Raji (cell line): ENCODE measurements around the gene AHRR.

Experiments used
- POLR2A ChIP-seq: IDR thresholded peaks from 2 replicates; pipeline ENCODE4 v1.6.1; 2011; ENCODE audit warnings: low read depth, low read length, control low read depth; ENCODE audit not compliant: insufficient read depth

AHRR gene

DNA sequence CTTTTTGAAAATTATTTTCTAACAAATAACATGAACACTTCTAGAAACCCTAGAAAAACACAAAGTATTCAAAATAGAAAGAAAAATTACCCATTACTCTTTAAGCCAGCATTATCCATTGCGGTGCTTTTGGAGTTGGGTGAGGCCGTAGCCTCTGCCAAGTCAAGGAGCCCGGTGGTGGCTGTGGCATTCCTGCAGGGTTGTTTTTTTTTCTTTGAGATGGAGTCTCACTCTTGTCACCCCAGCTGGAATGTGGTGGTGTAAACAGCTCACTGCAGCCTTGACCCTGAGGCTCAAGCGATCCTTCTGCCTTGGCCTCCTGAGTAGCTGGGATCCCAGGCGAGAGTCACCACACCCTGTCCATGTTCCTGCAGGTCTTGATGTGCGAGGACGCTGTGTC is 8.2 kb upstream of the AHRR start:
- no peak for TF ChIP-seq POLR2A

DNA sequence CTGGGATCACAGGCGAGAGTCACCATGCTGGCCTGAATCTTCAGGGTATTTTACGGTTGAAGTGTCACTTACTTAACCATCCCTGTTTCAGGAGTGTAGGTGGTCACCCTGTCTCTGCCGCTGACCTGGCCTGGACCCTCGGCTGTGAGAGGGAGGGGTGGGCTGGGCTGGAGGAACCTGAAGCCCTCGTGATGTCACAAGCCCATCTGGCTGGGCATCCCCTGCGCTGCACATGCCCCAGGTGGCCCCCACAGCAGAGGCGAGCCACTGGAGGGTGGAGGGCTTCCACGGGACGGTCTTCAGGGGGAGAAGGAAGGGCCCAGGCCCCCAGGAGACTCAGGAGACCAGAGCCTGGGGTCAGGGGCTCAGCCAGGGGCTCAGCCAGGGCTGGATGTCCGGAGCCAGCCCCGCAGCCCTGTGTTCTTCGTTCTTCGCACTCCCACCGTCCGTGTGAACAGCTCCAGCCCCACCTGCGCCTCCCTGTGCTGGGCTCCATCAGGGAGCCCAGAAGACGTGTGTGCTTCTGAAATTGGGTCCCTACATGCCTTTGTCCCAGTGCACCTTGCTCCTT is 7.6 kb upstream of the AHRR start:
- no peak for TF ChIP-seq POLR2A

DNA sequence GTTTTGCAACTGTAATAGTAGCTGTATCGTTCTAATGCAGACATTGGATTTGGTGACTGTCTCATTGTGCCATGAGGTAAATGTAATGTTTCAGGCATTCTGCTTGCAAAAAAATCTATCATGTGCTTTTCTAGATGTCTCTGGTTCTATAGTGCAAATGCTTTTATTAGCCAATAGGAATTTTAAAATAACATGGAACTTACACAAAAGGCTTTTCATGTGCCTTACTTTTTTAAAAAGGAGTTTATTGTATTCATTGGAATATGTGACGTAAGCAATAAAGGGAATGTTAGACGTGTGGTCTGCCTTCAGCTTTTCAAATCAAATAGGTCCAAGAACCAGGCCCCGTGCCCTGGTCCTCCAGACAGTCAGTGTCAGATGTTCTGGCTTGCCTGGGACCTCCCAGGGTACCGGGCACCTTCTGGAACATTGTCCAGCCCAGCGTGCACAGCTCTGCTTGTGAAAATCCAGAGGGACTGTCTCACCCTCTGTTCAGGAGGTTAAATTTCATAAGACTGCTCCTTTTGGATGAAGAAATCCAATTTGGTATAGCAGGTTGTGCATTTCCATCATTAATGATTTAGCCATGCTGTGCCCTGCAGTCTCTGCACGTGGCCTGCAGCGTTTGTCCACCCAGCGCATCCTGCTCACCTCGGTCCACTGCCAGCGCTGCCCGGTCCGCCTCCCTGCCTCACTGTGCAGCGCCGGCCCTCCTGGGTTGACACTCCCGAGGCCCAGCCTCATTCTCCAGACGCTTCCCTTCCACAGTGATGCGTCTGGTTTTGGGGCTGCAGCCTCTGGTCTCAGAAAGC is 6.6 kb upstream of the AHRR start:
- TF ChIP-seq POLR2A: no peak

DNA sequence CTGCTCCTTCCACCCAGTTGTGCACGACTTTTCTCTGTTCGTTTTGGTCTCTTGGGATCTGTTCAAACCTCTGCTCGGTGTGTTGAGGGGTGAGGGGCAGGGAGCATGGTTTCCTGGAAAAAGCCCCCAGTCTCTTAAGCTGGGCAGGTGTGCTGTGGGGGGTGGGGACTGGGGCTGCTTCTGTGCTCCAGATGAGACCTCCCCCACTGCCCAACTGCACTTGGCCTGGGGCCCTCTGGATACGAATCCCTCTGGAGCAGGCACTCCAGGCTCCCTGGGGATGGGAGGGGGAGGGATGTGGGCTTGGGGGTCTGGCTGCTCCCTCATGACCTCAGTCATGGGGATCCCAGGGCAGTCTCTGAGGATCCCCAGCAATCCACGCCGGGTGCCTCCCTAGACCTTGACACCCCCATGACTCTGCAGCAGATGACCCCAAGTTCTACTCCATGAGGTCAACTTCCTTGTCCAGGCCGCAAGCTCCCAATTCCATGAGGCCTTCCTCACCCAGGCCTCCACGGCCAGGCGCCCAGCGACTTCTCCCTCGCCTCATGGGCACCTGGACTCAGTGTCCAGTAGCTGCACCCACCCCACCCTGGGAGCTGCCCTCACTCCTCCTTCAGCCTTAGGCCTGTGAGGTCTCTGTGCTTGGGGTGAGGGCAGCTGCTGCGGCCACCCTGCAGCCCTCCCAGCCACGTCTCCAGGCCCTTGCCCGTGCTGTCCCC is 5.9 kb upstream of the AHRR start:
- no peak for TF ChIP-seq POLR2A

DNA sequence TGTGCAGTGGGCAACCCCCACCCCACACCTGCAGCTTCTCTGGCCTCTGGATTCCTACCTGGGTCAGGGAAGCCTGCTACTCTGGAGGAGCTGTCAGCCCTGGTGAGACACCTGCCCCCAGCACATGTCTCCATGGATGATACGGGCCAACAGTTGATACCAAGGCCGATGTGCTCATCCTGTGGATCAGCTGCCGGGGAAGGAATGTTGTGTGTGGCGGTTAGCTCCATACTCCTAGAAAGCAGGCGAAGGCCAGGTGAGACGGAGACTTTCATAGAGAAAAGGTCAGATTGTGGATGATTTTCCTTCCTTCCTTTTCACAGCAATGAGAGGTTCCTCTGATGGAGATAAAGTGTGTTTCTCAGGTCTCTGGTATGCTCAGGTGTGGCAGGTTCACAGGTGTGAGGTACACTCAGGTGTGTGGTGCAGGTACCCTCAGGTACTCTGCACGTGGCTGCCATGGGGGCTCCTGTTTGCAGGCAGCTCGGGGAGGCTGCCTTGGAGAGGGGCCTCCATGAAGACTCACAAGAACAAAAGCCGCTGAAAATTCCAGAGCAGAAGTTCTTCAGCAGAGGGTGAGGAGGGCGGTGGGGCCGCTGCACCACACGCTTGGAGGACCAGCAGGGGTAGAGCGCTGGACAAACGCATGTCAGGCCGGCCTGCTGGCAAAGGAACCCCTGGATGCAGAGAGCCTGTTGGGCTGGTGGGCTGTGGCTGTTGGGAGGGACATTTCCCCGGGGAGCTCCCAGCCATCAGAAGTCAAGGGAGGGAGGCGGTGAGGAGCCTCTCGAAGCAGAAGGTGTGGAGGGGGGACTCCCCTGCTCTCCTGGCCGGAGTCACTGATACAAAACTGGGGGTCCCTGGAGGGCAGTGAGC is 5.1 kb upstream of the AHRR start:
- no peak for TF ChIP-seq POLR2A

DNA sequence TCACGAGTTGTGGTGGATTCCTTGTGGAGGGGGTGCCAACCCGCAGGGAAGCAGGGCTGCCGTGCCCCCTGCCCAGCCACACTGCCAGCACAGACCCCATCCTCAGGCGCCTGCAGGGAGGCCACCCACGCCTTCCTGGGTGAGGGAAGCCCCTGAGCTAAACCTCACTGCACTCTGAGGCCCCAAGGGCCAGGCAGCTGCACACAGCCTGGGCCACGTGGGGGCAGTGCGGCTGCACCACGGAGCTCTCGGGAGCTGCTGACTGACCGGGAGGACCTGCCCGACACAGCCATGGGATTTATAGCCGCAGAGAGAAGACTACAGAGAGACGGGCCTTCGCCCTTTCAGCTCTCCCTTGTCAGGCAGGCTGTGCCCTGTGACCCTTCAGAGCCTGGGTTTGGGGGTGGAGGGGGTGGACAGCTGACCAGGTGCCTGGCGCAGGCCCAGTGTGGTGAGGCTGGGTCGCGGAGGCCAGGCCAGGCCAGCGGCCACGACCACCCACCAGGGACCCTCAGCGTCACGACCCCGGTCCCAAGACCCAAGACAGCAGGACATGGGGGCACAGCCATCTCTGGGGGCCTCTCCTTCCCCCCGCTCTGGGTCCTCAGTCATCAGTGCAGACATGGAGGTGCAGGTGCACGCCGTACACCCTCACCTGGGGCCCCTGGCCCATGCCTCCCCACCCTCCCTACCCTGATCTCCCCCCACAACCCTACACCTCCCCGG is 4.3 kb upstream of the AHRR start:
- TF ChIP-seq POLR2A: no peak

DNA sequence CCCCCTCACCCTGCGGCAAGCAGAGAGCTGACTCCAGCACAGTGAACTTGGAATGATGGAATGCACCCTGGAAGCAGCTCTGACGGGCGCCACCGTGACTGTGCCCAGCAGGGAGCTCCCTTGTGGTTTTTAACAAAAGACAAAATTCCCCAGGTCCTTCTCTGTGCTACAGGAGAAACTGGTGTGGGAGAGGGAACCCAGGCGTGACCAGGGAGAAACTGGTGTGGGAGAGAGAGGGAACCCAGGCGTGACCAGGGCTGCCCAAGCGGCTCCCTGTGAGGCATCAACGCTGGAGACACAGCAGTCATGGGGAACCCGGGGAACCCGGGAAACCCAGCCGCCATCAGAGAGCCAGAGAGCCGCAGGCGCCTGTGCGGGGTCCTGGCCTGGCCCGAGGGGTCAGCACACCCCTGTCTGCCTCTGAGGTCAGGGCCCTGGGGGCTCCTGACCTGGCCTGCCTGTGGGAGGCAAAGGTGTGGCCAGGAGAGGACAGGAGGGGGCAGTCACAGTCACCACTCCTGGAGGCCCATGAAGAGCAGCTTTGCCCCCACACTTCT is 3.1 kb upstream of the AHRR start:
- TF ChIP-seq POLR2A: no peak

DNA sequence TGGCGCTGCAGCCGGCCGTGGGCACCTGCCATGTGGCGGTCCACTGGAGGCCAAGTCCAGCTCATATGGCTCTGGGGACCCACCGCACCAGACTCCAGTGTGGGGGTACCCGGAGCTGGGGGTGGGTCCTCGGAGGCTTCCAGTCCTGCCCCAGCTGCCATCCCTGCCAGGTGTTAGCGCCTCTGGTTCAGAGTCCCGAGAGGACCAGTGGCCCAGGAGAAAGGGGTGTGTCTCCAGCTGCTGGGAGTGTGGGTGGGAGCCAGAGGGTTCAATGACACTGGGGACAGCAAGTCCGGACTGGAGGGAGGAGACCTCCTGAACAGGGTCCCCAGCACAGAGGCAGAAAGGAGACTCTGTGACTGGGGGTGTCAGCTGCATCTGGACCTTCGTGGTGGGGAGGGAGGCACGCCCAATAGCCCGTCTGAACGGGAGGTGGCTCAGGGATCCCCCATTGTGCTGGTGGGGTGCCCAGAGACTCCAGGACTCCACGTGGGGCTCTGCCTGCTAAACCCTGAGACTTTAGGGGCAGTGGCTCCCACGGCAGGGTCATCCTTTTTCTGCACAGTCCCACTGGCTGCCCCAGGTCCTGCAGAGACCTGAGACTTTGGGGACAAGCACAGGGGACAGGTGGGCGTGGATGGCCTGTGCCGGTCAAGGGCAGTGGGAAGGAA is 2.4 kb upstream of the AHRR start:
- no peak for TF ChIP-seq POLR2A

DNA sequence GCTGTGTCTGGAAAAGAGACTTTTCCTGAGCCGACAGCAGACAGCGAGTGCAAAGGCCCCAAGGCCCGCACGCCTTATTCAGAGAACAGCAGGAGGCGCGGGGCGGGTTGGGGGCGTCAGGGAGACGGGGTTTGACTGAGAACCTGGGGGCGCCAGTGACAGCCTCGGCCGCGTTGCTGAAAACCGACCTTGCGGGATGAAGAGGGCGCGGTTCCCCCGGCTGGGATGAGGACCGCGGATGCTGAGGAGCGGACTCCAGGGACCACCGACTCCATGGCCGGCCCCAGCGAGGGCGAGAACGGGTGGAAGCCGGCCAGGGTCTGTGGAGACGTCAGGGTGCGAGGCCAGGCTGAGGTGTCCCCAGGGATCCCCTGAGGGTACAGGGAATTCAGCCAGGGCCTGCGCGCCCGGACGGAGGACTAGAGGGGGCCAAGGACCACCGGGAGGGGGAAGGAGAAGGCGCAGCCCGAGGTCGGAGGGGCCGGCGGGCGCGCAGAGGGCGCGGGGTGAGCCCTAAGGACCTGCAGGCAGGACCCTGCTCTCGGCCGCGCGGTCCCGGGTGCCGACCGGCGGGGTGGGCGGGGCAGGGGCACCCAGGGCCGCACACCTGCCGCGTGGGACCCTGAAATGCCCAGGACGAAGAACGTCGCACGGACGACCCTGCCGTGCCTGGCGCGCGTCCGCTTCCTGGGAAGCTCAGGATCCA is 837 bp upstream of the AHRR start:
- no peak for TF ChIP-seq POLR2A

DNA sequence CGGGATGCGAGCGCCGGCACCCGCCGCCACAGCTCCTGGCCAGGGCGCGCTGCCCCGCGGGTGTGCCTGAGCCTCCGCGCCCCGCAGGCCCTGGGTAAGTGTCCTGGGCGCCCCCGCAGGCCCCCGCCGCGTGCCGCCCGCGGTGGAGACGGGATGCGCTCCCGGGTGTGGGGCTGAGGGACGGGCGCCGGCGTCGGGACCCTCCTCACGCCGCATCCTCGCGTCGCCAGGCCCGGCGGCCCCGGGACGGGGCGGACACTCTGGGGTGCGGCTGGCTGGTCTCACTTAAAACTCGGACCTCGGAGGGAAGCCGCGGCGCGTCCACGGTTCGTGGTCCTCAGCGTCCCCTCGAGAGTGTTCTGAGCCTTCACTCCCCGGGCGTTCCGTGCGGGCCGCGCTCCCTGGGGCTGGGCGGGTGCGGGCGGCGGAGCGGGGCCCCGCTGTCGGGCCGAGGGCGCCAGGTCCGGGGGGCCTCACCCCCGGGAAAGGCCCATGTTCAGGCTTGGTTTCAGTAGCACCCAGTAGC is 275 bp downstream of the AHRR start:
- TF ChIP-seq POLR2A: no peak

DNA sequence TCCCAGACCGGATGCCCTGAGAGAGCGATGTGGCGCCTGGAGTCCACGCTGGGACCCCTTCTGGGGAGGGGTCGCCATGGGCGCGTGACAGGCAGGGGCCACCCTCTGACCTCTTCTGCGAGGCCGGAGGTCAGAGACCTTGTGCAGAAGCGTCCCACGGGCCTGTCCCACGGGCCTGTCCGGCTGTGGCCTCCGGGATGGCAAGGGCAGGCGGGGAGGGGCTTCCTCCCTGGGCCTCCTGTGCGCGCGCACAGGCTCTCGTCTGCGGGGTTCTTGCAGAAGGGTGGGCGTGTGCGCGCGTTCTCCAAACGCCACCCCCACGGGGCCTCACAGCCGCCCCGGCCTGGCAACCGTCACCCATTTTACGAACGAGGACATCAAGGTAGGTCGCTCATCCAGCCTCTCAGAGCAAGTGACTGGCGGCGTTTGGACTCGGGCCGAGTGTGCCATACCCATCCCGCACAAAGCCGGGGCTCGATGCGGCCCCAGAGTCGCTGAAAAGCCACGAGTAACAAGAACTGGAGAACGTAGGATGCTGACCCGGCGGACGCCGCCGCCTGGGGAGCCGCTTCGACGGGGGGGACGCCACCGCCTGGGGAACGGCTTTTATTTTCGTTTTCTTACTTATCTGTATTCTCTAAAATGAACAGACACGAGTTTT is 897 bp downstream of the AHRR start:
- TF ChIP-seq POLR2A: no peak

DNA sequence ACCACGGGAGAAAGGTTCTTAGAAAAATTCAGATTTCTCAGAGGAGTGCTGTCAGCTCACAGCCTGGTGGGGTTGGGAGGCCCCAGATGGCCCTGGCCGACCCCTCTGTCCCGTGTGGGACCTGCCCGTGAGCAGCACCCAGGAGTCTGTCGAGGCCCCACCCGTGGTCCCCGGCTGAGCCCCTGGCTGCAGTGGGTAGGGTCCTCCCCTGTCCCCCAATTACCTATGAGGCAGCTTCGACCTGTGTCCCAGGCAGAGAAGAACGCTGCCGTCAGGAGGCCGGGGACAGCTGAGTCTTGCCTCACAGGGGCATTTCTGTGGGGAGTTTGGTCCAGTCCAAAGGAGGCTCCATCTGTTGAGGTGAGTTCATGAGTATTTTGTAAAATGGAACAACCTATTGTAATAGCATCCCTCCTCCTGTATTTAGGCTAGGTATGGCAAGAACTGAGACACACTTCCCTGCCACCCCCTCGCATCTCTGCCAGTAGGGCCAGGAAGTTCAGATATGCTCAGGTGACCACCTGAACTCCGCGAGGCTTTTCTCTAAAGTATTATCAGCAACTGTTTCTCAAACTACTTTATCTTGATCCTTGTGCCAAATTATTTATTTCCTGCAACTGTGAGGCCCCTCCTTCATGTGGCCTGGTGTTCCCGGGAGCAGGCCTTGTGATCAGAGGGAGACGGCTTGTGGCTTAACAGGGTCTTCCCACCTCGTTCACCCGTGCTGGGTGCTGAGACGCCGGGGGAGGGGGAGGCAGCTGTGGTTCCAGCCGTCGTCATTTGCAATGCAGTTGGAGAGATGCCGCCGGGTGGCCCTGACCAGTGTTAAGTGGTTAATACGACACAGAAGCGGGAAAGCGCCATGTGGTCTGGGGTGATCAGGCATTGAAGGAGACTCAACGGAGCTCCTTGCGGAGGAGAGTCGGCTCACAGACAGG is 1.7 kb downstream of the AHRR start:
- TF ChIP-seq POLR2A: no peak
